Embryonic facial prominence (tissue), 1 donor: Measurements from ENCODE around the gene CPNE6.

Experiments used
- DNase-seq: peaks from one replicate; pipeline ENCODE4 v3.0.0-alpha.2; 2016; ENCODE audit errors: extremely low spot score

CPNE6 gene

DNA sequence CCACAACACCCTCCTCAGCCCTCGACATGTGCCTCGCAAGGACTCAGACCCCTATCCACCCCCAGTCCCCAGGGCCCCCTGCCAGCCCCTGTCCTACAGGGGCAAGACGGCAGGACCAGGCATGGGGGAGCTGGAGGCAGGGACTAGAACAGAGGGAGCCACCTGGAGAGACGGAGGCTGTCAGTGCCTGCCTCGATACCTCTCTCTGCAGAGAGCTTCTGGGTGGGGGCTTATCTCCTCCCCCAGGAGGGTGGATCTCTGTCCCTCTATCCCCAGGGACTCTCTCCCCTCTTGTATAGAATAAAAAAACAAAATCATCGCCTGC, 2.0 kb upstream of the CPNE6 start:
- DNase-seq, result no peak

DNA sequence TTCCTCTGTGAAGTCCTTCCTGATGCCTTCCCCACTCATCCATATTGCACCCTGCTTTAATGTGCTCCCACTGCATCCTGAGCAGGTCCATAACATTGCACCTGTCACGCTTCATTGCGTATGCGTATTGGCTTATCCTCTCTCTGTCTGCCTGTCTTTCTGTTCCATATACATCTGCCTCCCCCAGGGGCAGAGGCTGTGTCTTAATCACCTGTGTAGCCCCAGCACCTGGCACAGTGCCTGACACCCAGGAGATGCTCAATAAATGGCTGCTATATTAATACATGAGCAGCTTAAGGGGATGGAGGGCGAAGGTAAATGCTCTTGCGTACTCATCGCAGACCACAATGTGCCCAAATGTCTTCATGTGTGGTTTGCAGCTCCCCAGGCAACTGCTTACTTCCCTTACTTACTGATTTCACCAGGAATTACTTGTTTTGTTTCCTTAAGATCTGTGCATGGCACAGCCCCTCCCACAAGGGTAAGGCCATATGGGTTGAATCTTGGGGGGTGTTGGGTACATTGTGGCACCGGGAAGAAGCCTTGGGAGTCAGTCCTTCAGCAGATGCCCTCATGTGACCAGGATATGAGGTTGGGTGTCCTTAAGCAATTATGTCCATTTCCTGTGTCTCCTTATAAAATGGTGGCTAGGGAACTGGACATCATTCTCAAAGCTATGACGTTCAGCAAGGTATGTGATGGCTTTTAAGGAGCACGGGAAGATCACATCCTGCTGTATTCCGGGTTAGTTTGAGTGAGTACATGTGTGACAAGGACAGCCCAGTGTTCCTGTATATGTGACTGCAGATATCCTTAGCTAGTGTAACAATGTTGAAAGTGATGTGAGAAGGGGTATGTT, 848 bp upstream of the CPNE6 start:
- DNase-seq, result no peak

- no peak for DNase-seq
Observed at GRCh38 chr14:24071836-24072430, 571 bp downstream of the CPNE6 start.

DNA sequence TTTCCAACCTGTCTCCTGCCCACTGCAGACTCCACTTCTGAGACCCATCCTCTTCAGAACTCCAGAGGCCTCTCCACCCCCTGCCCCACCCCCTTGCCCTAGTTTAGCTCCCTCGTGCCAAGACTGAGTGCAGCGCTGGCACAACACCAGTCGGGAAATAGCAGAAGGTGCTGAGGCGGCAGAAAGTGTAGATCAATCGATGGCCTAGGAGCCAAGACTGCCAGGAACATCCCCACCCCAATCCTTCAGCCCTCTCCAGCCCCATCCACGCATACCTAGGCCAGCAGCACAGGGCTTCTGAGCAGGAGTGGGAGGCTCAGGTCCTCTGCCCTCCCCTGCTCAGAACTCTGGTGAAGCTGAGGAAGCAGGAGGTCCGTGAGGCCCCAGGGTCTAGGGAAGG, 1.1 kb downstream of the CPNE6 start:
- no peak for DNase-seq

GRCh38 chr14:24072881-24073877, 1.8 kb downstream of the CPNE6 start:
- no peak for DNase-seq

DNA sequence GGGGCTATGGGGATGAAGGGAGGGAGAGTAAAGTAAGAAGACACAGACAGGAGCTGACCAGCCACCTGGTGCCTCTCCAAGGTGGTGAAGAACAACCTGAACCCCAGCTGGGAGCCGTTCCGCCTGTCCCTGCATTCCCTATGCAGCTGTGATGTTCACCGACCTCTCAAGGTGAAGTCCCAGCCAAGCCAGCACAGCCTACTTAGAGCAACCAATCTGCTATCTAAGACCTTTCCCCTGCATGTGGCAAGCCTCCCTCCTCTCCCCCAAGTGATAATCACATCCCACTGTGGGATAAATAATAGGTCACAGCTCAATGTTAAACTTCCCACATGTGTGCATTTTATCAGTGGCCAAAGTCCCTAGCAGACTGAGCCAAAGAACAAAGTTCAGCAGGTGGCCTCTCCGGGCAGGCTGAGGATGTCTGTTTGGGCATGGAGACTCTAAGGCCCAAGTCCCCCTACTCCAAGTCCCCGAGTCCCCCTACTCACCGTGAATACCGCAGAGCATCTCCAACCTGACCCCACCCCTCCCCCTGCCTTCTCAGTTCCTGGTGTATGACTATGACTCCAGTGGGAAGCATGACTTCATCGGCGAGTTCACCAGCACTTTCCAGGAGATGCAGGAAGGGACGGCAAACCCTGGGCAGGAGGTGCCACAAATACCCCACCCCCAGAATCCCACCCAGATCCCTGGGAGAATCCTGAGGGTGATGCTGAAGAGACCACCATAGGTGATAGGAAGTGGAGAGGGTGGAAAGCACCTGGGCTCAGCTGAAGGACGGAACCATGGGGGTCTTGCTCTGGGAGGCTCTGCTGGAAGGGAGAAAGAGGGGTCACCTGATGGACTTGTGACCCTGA, 3.5 kb downstream of the CPNE6 start:
- DNase-seq, result no peak

DNA sequence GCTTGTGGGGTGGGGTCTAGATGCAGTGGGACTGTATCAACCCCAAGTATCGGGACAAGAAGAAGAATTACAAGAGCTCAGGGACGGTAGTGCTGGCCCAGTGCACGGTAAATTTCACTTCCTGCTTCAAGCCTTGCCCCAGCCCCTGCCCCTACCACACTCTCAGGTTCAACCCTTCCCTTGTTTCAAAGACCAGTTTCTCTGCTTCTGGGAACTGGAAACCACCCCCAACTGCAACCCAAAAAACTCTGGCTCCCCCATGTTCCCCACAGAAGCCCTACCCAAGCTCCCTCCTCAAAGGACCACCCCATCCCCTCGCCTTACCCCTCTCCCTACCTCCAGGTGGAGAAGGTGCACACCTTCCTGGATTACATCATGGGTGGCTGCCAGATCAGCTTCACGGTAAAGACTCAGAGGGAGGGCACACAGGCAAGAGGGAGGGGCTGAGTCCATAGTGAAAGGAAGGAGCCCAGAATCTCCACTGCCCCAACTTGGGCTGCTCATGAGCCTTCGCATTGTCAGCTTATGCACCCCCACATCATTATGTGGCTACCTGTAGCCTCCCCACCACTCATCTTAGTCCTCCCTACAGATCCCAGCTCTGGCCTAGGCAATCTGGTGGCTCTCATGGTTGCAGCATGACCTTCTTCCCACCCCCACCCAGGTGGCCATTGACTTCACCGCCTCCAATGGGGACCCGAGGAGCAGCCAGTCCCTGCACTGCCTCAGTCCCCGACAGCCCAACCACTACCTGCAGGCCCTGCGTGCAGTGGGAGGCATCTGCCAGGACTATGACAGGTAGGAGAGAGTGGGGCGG, 4.3 kb downstream of the CPNE6 start:
- no peak for DNase-seq

DNA sequence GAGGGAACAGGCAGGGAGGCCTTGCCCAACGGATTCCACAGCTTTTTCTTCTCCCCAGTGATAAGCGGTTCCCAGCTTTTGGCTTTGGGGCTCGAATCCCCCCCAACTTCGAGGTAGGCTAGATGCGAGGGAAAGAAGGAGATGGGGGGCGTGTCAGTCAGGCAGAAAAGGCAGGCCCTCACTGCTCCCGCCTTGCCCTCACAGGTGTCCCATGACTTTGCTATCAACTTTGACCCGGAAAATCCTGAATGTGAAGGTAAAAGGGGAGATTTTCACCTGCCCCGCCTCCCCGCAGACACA, 4.9 kb downstream of the CPNE6 start:
- DNase-seq, result no peak

GRCh38 chr14:24077086-24077485, 5.7 kb downstream of the CPNE6 start:
- no peak for DNase-seq

- DNase-seq, result no peak
Observed at GRCh38 chr14:24078146-24078545, 6.8 kb downstream of the CPNE6 start.

DNA sequence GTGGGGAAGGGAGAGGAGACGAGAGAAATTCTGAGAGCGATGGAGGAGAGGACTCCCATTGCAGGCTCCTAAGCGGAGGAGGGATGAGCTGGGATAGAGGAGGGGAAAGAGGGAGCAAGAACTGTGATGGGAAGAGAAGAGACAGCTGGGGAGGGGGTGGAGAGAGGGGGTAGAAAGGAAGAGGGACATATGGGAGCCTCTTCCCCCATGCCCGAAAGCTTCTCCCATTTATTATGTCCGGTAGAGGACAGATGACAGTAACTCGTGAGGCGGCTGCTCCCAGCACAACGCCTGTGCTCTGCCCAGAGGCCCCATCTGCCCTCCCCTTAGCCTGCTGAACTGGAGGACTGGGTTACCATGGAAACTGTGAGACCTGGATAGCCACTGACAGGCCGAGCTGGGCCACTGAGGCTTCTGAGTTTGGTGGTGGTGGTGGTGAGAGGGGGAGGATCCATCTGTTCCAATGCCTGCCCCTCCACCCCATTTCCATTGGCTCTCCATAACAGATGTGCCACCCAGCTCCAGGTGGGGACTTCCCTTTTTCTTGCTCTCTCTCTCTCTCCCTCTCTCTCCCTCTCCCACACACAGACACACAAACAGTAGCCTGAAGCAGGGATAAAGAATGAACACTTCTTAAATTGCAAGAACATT, 8.3 kb downstream of the CPNE6 start:
- DNase-seq, result no peak

GRCh38 chr14:24080142-24080530, 8.8 kb downstream of the CPNE6 start:
- no peak for DNase-seq

DNA sequence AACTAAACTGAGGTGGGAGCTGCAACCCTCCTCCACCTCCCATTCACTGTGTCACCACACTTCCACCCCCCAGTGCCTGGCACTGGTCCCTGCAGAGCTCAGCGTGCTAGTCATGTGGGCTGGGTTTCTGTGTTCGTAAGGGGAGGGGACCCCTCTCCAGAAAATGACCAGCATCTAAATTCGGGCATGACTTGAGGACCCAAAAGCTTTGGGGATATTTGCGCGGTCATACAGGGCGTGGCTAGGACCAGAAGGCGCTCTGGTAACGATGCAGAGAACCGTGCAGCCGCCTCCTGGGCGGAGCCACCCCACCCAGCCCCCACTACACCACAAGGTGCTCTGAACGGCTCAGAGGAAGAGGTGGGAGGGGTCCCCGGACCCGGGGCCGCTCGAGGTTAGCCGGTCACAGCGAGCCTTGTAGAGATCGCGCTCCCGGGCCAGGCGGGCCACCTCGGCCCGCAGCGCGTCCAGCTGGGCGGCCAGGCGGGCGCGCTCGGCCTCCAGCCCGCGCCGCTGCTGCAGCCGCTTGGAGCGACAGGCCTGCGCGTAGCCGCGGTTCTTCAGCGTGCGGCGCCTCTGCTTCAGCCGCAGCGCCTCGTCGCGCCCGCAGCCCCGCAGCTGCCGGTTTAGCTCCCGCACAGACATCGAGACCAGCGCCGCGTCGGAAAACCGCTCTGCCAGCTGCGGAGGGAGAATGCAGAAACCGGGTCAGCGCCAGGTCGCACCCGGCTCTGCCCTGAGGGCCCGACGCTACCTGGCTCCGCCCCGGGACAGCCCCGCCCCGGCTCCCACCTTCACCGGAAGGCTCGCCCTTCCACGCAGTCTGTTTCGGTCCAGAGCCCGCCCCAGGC, 9.8 kb downstream of the CPNE6 start:
- DNase-seq, result no peak

GRCh38 chr14:24081739-24082211, 10.4 kb downstream of the CPNE6 start:
- no peak for DNase-seq

DNA sequence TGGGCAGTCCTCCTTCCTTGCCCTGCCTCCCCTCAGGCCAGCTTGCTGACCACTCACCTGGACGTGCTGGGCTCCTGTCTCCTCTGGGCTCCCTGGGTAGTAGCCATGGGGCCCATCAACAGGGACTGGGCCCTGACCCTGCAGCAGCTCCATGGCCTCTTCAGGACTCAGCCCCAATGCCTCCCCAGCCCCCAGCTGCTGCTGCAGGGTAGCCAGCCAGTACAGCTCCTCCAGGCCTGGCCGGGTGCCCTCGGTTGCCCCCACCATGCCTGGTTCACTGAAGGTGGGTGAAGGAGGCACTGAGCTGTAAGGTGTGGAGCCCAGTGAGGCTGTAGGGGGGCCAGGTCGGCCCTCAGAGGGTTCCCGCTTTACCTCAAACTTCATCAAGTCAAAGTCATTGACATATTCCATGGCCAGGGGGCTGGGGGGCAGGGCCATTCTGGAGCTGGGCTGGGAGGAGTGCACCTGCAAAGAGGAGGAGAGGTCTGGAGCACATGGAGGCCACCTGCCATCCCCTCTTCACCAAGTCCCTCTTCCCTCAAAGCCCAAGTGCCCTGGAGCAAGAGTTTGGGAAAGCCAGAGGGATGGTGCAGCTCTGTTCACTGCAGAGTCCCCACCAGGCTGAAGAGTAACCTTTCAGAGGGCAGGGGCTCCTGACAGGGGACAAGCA, 11.2 kb downstream of the CPNE6 start:
- DNase-seq, result no peak

GRCh38 chr14:24083462-24083861, 12.1 kb downstream of the CPNE6 start:
- DNase-seq, result no peak

DNA sequence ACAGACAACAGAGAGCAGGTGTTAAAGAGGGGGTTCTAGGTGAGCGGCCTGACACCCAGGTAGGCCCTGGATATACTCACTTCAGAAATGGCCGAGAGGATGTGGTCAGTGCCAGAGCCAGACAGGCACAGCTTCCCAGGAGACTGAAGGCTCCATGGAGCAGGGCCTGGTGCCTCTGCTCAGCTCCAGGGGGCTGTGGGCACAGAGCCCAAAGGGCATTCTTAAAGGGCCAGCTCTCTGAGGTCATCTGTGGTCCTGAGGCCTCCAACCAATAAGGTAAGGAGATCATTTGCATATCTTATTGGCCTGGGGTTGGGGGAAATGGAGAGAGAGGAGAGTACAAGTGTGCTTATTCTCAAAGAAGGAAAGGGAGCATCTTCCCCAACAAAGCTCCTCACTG, 13.1 kb downstream of the CPNE6 start:
- DNase-seq, result no peak

DNA sequence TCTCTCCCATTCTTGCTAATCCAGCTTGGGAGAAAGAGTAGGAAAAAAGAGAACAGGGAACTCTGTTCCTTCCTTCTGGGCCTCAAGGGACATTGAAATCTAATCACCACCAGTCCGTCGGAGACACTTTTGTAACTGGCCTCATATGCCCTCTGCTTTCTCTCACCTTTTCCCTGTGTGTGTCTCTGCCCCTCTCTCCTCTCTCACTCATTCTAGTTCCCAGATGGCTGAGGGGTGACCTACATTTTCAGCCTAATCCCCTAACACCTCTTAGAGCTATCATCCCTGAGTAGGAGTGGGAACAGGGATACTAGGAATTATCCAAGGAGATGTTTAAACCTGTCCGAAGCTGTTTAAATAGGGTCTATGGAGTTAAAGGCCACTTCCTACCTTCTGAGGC, 13.9 kb downstream of the CPNE6 start:
- DNase-seq, result no peak
